ENCODE data around the gene CLCF1.

The CLCF1 gene

GRCh38 chr11:67354075-67355022, 19.0 kb downstream of the CLCF1 start:
- H3K27ac Mint-ChIP-seq, result peak overlapping the region; percentile 98
- no peaks in the 10 kb centered on the region for H3K36me3 Mint-ChIP-seq (ENCODE audit: low read depth)
- DNase-seq, result peak; percentile 39
- H3K27me3 Mint-ChIP-seq (ENCODE audit: low read depth, poor library complexity), result peaks cover 3% of the 10 kb centered on the region
- no peaks in the 10 kb centered on the region for H3K9me3 Mint-ChIP-seq
- H3K4me1 Mint-ChIP-seq, result peaks cover 80% of the 10 kb centered on the region
- H3K4me3 Mint-ChIP-seq, result peak overlapping the region; percentile 84
- TF ChIP-seq CTCF (IDR thresholded peaks at IDR 0.05), result no peak

GRCh38 chr11:67353317-67354074, 19.9 kb downstream of the CLCF1 start, which contains the start of gene POLD4:
Gene POLD4 (minus strand): TSS chr11:67353546. CDS start chr11:67353399, 147 bp downstream.
- peak within 1 kb of the TSS; percentile 98 for H3K27ac Mint-ChIP-seq
- H3K27me3 Mint-ChIP-seq (ENCODE audit: low read depth, poor library complexity), result peaks cover 6% of the 10 kb centered on the region
- peaks cover 79% of the 10 kb centered on the region for H3K4me1 Mint-ChIP-seq
- H3K9me3 Mint-ChIP-seq, result no peaks in the 10 kb centered on the region
- peak within 1 kb of the TSS; percentile 84 for H3K4me3 Mint-ChIP-seq
- no peaks in the 10 kb centered on the region for H3K36me3 Mint-ChIP-seq (ENCODE audit: low read depth)
- peak; percentile 98 for DNase-seq
- no peak for TF ChIP-seq CTCF (IDR thresholded peaks at IDR 0.05)

- Mint-ChIP-seq H3K4me3 (peak overlapping the region; percentile 84), H3K27ac (peak overlapping the region; percentile 98), H3K36me3 (ENCODE audit: low read depth) (no peaks in the 10 kb centered on the region), H3K4me1 (peaks cover 71% of the 10 kb centered on the region), H3K9me3 (no peaks in the 10 kb centered on the region), H3K27me3 (ENCODE audit: low read depth, poor library complexity) (peaks cover 9% of the 10 kb centered on the region)
- no peak for TF ChIP-seq CTCF (IDR thresholded peaks at IDR 0.05)
- no peak for DNase-seq
These were observed 20.7 kb downstream of the CLCF1 start for GRCh38 chr11:67352546-67353316.

GRCh38 chr11:67351275-67352005, 22.0 kb downstream of the CLCF1 start:
- peak overlapping the region; percentile 54 for H3K27ac Mint-ChIP-seq

More at GRCh38 chr11:67351275-67352005, 22.0 kb downstream of the CLCF1 start:
- Mint-ChIP-seq H3K36me3 (ENCODE audit: low read depth) (no peaks in the 10 kb centered on the region), H3K4me1 (peaks cover 62% of the 10 kb centered on the region), H3K9me3 (no peaks in the 10 kb centered on the region), H3K4me3 (peak overlapping the region; percentile 61), H3K27me3 (ENCODE audit: low read depth, poor library complexity) (peaks cover 9% of the 10 kb centered on the region)
- TF ChIP-seq CTCF (IDR thresholded peaks at IDR 0.05), result peak; percentile 91
- peak; percentile 64 for DNase-seq

Data from nephron progenitor cell (in vitro differentiated cells).